Calu3 (cell line): ENCODE measurements around the gene MRPL34. TPM values are rescaled to one million over a fixed set of nuclear protein-coding genes. Genes with fewer than 3 reads are reported as not detected.
"Not testable (repeated sequence)": the region's sequence is repeated elsewhere in the genome, so short reads cannot be mapped to it uniquely, and the experiment has no call there.

Source experiments
- BruUV-seq: library from RNA; stranded (reverse); fragments of 400-500 nt; replicated peaks from 2 replicates; lab custom pipeline; 2021; lab: Mats Ljungman, UMichigan
- CTCF ChIA-PET: fragments of 300-600 bp; sonication (Branson Sonifier 250); formaldehyde crosslinking; loops from one replicate; lab custom pipeline; 2022; ENCODE audit warnings: antibody characterized with exemption; lab: Charles Lee
- DNase-seq: peaks from one replicate; pipeline ENCODE4 v3.0.0; 2022
- H3K27ac Mint-ChIP-seq: one replicate; pipeline ENCODE4 v1.8.0; 2022; ENCODE audit warnings: mixed read lengths; ENCODE audit not compliant: unreplicated experiment
- H3K27me3 Mint-ChIP-seq: one replicate; pipeline ENCODE4 v1.8.0; 2022; ENCODE audit warnings: mixed read lengths; ENCODE audit not compliant: unreplicated experiment
- H3K36me3 Mint-ChIP-seq: one replicate; pipeline ENCODE4 v1.8.0; 2022; ENCODE audit warnings: mild to moderate bottlenecking, moderate library complexity, mixed read lengths; ENCODE audit not compliant: insufficient read depth, unreplicated experiment
- H3K4me1 Mint-ChIP-seq: one replicate; pipeline ENCODE4 v1.8.0; 2022; ENCODE audit warnings: mild to moderate bottlenecking, low read depth, mixed read lengths; ENCODE audit not compliant: unreplicated experiment
- H3K4me3 Mint-ChIP-seq: one replicate; pipeline ENCODE4 v1.8.0; 2022; ENCODE audit warnings: mild to moderate bottlenecking, low read depth, moderate library complexity, mixed read lengths; ENCODE audit not compliant: unreplicated experiment
- H3K9me3 Mint-ChIP-seq: one replicate; pipeline ENCODE4 v1.8.0; 2022; ENCODE audit warnings: low read depth, mixed read lengths; ENCODE audit not compliant: unreplicated experiment
- intact Hi-C: fragments of 100-400 bp; cut with micrococcal nuclease; formaldehyde crosslinking; loops from one replicate; pipeline ENCODE4 v1.10.0; 2022; ENCODE audit not compliant: unreplicated experiment
- total RNA-seq: library from RNA; stranded (reverse); gene quantifications from 2 replicates; pipeline ENCODE4 v1.2.3, GENCODE V29; 2022
- TF ChIP-seq, protein P1 (sequence below): fragments of 200-600 bp; IDR thresholded peaks from one replicate; pipeline ENCODE4 v1.8.0; 2022; ENCODE audit warnings: antibody characterized with exemption; ENCODE audit not compliant: unreplicated experiment

Gene MRPL34
- total RNA-seq, 1 experiment from 2014 or later = 38.4 TPM

DNA sequence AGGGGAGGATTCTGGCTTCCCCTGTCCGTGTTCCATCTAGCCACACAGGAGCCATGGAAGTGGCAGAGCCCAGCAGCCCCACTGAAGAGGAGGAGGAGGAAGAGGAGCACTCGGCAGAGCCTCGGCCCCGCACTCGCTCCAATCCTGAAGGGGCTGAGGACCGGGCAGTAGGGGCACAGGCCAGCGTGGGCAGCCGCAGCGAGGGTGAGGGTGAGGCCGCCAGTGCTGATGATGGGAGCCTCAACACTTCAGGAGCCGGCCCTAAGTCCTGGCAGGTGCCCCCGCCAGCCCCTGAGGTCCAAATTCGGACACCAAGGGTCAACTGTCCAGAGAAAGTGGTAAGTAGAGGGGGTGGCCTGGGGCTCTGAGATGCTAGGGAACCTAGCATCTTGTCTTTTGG lies 36.9 kb upstream of the MRPL34 start:
- TF ChIP-seq, protein P1, sequence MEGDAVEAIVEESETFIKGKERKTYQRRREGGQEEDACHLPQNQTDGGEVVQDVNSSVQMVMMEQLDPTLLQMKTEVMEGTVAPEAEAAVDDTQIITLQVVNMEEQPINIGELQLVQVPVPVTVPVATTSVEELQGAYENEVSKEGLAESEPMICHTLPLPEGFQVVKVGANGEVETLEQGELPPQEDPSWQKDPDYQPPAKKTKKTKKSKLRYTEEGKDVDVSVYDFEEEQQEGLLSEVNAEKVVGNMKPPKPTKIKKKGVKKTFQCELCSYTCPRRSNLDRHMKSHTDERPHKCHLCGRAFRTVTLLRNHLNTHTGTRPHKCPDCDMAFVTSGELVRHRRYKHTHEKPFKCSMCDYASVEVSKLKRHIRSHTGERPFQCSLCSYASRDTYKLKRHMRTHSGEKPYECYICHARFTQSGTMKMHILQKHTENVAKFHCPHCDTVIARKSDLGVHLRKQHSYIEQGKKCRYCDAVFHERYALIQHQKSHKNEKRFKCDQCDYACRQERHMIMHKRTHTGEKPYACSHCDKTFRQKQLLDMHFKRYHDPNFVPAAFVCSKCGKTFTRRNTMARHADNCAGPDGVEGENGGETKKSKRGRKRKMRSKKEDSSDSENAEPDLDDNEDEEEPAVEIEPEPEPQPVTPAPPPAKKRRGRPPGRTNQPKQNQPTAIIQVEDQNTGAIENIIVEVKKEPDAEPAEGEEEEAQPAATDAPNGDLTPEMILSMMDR = no peak
- DNase-seq = no peak
- CTCF ChIA-PET = interaction anchor here (0.7 kb wide), 1 partner anchor 37 kb away, joined by 6 read pairs; no protein-coding TSS in a partner anchor
- Mint-ChIP-seq H3K36me3 (peaks cover 36% of the 10 kb centered on the region), H3K4me1 (peaks cover 15% of the 10 kb centered on the region), H3K27me3 (no peaks in the 10 kb centered on the region), H3K9me3 (no peaks in the 10 kb centered on the region), H3K27ac (no peak overlapping the region), H3K4me3 (peak overlapping the region; percentile 79)
- no TSS peak for BruUV-seq
- intact Hi-C loops = no loop called here

DNA sequence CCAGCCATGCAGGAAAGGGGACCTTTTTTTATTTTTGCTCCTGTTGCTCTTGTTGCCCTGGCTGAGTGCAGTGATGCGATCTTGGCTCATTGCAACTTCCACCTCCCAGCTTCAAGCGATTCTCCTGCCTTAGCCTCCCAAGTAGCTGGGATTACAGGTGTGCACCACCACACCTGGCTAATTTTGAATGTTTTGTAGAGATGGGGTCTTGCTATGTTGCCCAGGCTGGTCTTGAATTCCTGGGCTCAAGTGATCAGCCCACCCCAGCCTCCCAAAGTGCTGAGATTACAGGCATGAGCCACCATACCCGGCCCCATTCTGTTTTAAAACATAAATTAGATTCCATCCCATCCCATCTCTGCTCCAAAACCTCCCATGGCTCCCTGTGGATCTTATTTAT lies 30.8 kb upstream of the MRPL34 start:
- BruUV-seq, H3K9me3 Mint-ChIP-seq, DNase-seq, H3K27ac Mint-ChIP-seq, intact Hi-C loops, H3K27me3 Mint-ChIP-seq, H3K4me3 Mint-ChIP-seq, H3K4me1 Mint-ChIP-seq, CTCF ChIA-PET: not testable (repeated sequence)
- H3K36me3 Mint-ChIP-seq = peaks cover 25% of the 10 kb centered on the region

DNA sequence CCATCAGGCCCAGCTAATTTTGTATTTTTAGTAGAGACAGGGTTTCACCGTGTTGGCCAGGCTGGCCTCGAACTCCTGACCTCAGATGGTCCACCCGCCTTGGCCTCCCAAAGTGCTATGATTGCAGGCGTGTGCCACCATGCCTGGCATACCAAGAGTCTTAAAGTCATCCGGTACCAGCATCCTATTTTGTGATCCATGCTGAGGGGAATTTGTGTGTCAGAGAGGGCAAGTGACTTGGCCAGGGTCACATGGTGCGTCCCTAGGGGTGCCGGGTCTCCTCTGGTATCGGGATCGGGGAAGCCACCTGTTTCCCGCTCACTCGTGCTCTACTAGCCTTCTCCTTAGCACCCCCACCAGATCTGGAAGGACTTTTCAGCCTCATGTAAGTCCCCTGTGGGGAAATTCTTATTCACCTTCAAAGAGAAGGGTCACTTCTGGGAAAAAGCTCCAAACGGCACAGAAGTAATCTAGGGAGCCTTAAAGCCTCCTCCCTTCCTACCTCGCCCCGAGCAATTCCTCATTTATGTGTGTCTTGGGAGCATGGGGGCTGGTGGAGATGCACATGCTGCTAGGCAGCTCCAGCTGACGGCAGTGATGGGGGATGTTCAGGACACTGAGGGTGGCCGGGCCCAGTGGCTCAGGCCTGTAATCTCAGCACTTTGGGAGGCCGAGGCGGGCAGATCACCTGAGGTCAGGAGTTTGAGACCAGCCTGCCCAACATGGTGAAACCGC lies 30.1 kb upstream of the MRPL34 start:
- peaks cover 17% of the 10 kb centered on the region for H3K36me3 Mint-ChIP-seq
- no peak overlapping the region for H3K27ac Mint-ChIP-seq
- no peak for DNase-seq
- H3K27me3 Mint-ChIP-seq = no peaks in the 10 kb centered on the region
- no TSS peak for BruUV-seq
- H3K9me3 Mint-ChIP-seq = no peaks in the 10 kb centered on the region
- TF ChIP-seq, protein P1 = no peak
- CTCF ChIA-PET = interaction anchor here (0.6 kb wide), 1 partner anchor 1973 kb away, joined by 8 read pairs; no protein-coding TSS in a partner anchor
- no peak overlapping the region for H3K4me3 Mint-ChIP-seq
- H3K4me1 Mint-ChIP-seq = no peaks in the 10 kb centered on the region
- intact Hi-C loops = no loop called here

DNA sequence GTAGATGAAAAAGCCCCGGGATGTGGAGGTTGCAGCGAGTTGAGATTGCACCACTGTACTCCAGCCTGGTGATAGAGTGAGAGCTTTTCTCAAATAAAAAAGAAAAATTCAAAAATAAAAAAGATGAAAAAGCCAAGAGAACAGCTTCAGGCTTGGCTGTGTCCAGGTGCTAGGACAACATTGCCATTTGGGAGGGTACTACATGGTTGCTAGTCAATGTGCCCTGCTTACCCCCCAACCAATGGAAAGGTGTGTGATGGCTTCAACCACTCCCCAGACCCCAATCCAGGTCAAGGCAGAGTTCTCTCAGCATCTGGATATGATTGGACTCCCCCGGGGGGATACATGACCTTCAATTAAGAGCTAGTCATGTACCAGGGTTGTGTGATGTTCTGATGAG lies 26.2 kb upstream of the MRPL34 start:
- TF ChIP-seq, protein P1 = no peak
- CTCF ChIA-PET = interaction anchor here (0.5 kb wide), 1 partner anchor 633 kb away, joined by 4 read pairs; no protein-coding TSS in a partner anchor
- Mint-ChIP-seq H3K27ac (no peak overlapping the region), H3K27me3 (no peaks in the 10 kb centered on the region), H3K4me1 (no peaks in the 10 kb centered on the region), H3K9me3 (no peaks in the 10 kb centered on the region), H3K36me3 (peaks cover 10% of the 10 kb centered on the region), H3K4me3 (no peak overlapping the region)
- no TSS peak for BruUV-seq
- intact Hi-C loops = no loop called here
- no peak for DNase-seq
